Activated CD4-positive, alpha-beta T cell treated with anti-CD3 and anti-CD28 coated beads, Interleukin-2, amount 10 ng/mL, durations not matched to agents 24 days and 14 days (primary cell): ENCODE data around the gene NKIRAS2. TPM values are rescaled to one million over a fixed set of nuclear protein-coding genes. Genes with fewer than 3 reads are reported as not detected.
A peak's percentile ranks its signal among the peaks of the same experiment; 100 is the strongest.

ENCODE experiments used
- DNase-seq: peaks from one replicate; pipeline ENCODE4 v3.0.0; 2022
- H3K27ac Mint-ChIP-seq: one replicate; pipeline ENCODE4 v1.8.0; 2022; ENCODE audit warnings: mild to moderate bottlenecking, mixed read lengths
- H3K27me3 Mint-ChIP-seq: one replicate; pipeline ENCODE4 v1.8.0; 2022; ENCODE audit warnings: mixed read lengths
- H3K36me3 Mint-ChIP-seq: one replicate; pipeline ENCODE4 v1.8.0; 2022; ENCODE audit warnings: low read depth, mild to moderate bottlenecking, mixed read lengths
- H3K4me1 Mint-ChIP-seq: one replicate; pipeline ENCODE4 v1.8.0; 2021; ENCODE audit warnings: mixed read lengths
- H3K4me3 Mint-ChIP-seq: one replicate; pipeline ENCODE4 v1.8.0; 2022; ENCODE audit warnings: mild to moderate bottlenecking, moderate library complexity, mixed read lengths
- H3K9me3 Mint-ChIP-seq: one replicate; pipeline ENCODE4 v1.8.0; 2021; ENCODE audit warnings: mixed read lengths
- intact Hi-C: fragments of 100-400 bp; cut with micrococcal nuclease; formaldehyde crosslinking; loops from one replicate; pipeline ENCODE4 v1.15.1; 2023
- total RNA-seq: library from RNA; stranded (reverse); gene quantifications from 2 replicates; pipeline ENCODE4 v1.2.3, GENCODE V29; 2022

NKIRAS2 gene
- total RNA-seq: 29.5 and 30.3 TPM in 2 replicates

- peak within 1 kb of the TSS; percentile 99 for H3K4me3 Mint-ChIP-seq
- H3K27ac Mint-ChIP-seq: peak within 1 kb of the TSS; percentile 85
- intact Hi-C loops: loop anchor here (5.0 kb wide), 1 partner anchor 102 kb away; the partner anchor contains the start of gene ACLY
- H3K9me3 Mint-ChIP-seq: peaks cover 4% of the 10 kb centered on the region
- no peaks in the 10 kb centered on the region for H3K27me3 Mint-ChIP-seq
- peaks cover 29% of the 10 kb centered on the region for H3K36me3 Mint-ChIP-seq
- peaks cover 47% of the 10 kb centered on the region for H3K4me1 Mint-ChIP-seq
- DNase-seq: peak; percentile 99
Observed at GRCh38 chr17:42019509-42020404, at the start of gene NKIRAS2. Gene NKIRAS2 (plus strand): TSS chr17:42020090. CDS start chr17:42021578, 1,488 bp downstream.

DNA sequence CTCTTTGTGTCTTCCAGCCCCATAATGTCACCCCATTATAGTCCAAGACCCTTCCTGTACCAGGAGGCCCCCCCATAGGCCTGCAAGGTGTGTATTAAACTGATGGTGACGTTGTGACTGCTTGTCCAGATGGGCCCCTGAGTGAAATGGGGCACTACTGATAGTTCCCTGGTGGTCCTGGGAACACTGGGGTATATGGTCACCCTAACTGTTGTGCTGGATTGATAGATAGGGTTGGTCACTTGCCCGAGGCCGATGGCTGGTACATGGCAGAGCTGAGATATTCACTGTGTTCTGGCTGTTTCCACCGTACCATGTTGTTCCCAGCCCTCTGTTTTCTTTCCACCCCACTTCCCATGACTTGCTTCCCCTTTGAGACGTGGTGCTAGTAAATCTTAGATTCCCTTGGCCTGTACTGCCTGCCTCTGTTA is 49.0 kb upstream of the NKIRAS2 start:
- Mint-ChIP-seq H3K36me3 (peaks cover 53% of the 10 kb centered on the region), H3K9me3 (no peaks in the 10 kb centered on the region), H3K4me1 (peaks cover 24% of the 10 kb centered on the region), H3K4me3 (no peak overlapping the region), H3K27me3 (no peaks in the 10 kb centered on the region), H3K27ac (peak overlapping the region; percentile 10)
- DNase-seq: no peak
- intact Hi-C loops: no loop called here

DNA sequence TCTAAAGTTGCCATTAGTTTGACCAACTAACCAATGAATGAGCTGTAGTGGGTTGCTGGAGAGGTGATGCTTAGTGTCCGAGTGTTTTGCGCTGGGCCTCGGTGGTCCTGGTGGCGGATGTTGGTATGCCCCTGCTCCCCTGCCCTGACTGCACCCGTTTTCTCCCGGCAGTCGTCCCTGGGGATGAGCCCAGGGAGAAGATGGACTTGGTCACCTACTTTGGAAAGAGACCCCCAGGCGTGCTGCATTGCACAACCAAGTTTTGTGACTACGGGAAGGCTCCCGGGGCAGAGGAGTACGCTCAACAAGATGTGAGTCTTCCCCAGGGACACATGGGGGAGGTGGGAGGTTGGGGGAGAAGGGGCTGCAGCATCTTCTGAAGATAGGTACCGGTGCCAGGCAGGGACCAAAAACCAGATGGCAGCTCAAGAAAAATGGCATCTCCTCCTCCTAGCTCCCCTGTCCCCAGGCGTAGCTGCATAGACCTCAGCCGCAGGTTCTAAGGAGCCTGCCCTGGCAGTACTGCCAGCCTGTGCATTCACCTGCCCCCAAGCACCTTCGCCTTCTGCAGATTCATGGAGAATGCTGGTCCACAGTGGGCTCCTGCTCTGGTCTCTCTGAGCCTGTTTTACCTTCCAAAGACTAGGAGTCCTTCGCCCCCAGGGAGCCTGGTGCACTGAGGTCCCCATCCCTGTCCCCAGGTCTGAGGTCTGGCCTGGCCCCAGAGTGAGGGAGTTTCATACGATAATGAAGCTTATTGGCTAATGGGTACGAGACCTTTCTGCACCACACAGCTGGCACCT is 48.0 kb upstream of the NKIRAS2 start:
- Mint-ChIP-seq H3K27me3 (no peaks in the 10 kb centered on the region), H3K36me3 (peaks cover 61% of the 10 kb centered on the region), H3K27ac (peak overlapping the region; percentile 62)

GRCh38 chr17:41972571-41973407 is 47.1 kb upstream of the NKIRAS2 start:
- no peak overlapping the region for H3K4me3 Mint-ChIP-seq
- DNase-seq: no peak
- H3K27me3 Mint-ChIP-seq: no peaks in the 10 kb centered on the region
- H3K4me1 Mint-ChIP-seq: peaks cover 17% of the 10 kb centered on the region
- peak overlapping the region; percentile 62 for H3K27ac Mint-ChIP-seq
- intact Hi-C loops: no loop called here
- peaks cover 64% of the 10 kb centered on the region for H3K36me3 Mint-ChIP-seq
- H3K9me3 Mint-ChIP-seq: no peaks in the 10 kb centered on the region

More for the DNA sequence above, 48.0 kb upstream of the NKIRAS2 start:
- Mint-ChIP-seq H3K4me1 (peaks cover 23% of the 10 kb centered on the region), H3K4me3 (no peak overlapping the region), H3K9me3 (no peaks in the 10 kb centered on the region)
- intact Hi-C loops: no loop called here
- DNase-seq: no peak

DNA sequence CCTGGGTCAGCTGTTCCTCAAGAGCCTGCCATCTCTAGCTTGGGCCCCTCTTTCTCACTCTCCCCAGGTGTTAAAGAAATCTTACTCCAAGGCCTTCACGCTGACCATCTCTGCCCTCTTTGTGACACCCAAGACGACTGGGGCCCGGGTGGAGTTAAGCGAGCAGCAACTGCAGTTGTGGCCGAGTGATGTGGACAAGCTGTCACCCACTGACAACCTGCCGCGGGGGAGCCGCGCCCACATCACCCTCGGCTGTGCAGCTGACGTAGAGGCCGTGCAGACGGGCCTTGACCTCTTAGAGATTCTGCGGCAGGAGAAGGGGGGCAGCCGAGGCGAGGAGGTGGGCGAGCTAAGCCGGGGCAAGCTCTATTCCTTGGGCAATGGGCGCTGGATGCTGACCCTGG is 46.5 kb upstream of the NKIRAS2 start:
- Mint-ChIP-seq H3K4me3 (no peak overlapping the region), H3K27me3 (no peaks in the 10 kb centered on the region), H3K9me3 (no peaks in the 10 kb centered on the region), H3K36me3 (peaks cover 67% of the 10 kb centered on the region), H3K4me1 (peaks cover 16% of the 10 kb centered on the region), H3K27ac (no peak overlapping the region)
- no peak for DNase-seq
- intact Hi-C loops: no loop called here

GRCh38 chr17:41974031-41974430 is 45.9 kb upstream of the NKIRAS2 start:
- H3K27ac Mint-ChIP-seq: no peak overlapping the region
- no peak overlapping the region for H3K4me3 Mint-ChIP-seq
- H3K27me3 Mint-ChIP-seq: no peaks in the 10 kb centered on the region
- peaks cover 68% of the 10 kb centered on the region for H3K36me3 Mint-ChIP-seq
- peaks cover 16% of the 10 kb centered on the region for H3K4me1 Mint-ChIP-seq
- intact Hi-C loops: no loop called here
- no peaks in the 10 kb centered on the region for H3K9me3 Mint-ChIP-seq
- no peak for DNase-seq

GRCh38 chr17:41974658-41975057 is 45.2 kb upstream of the NKIRAS2 start:
- peaks cover 12% of the 10 kb centered on the region for H3K4me1 Mint-ChIP-seq
- no peak overlapping the region for H3K4me3 Mint-ChIP-seq
- intact Hi-C loops: no loop called here

GRCh38 chr17:41975099-41976083 is 44.5 kb upstream of the NKIRAS2 start:
- no peak for DNase-seq
- Mint-ChIP-seq H3K27me3 (no peaks in the 10 kb centered on the region), H3K9me3 (no peaks in the 10 kb centered on the region), H3K27ac (no peak overlapping the region), H3K4me3 (no peak overlapping the region), H3K4me1 (peaks cover 10% of the 10 kb centered on the region), H3K36me3 (peaks cover 68% of the 10 kb centered on the region)
- intact Hi-C loops: no loop called here

More at GRCh38 chr17:41974658-41975057, 45.2 kb upstream of the NKIRAS2 start:
- Mint-ChIP-seq H3K27me3 (no peaks in the 10 kb centered on the region), H3K9me3 (no peaks in the 10 kb centered on the region), H3K27ac (no peak overlapping the region), H3K36me3 (peaks cover 65% of the 10 kb centered on the region)
- no peak for DNase-seq

DNA sequence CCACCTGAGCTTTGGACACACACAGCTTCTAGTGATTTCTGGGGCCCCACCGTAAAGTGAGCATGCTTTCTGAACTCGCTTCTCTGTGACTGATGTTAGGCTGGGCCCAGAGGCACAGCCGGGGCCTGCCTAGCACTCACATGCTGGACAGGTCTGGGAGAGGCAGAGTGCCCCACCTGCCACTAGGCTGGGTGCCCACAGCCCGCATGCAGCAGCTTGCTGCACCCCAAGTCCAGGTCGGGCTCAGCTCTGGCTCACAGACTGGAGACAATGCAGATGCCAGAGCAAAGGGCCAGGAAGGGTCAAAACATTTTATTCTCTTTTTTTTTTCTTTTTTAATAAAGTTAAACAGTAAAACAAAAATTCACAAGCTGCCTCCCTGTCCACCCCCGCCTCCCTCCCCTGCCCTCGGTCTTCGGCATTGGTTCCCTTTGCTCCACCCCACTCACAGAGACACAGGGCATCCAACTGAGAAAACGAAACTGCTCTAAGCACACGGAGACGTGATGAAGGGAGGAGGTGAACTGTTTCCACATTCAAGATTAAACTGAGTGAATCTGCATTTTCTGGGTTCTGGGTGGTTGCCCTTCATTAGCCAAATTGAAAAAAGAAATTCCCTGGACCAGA is 43.6 kb upstream of the NKIRAS2 start:
- Mint-ChIP-seq H3K4me1 (peaks cover 6% of the 10 kb centered on the region), H3K27me3 (no peaks in the 10 kb centered on the region), H3K27ac (peak overlapping the region; percentile 19), H3K4me3 (no peak overlapping the region), H3K9me3 (no peaks in the 10 kb centered on the region), H3K36me3 (peaks cover 68% of the 10 kb centered on the region)
- no peak for DNase-seq
- intact Hi-C loops: no loop called here

DNA sequence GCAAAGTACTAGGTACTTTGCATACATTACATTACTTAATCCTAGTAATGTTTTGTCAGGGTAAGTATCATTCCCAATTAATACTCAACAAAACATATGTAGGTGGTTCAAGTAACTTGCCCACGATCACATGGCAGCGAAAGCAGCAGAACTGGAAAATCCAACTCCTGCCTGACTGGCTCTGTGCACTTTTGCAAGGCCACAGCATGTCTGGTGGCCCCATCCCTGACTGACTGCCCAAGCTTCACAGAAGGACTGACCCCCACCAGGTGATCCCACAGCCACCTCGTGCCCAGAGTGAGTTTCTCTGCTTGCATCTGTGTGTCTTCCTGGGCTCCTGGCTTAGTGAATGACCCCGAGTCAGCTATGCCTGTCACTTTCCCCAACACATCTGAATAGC is 41.9 kb upstream of the NKIRAS2 start:
- H3K9me3 Mint-ChIP-seq: no peaks in the 10 kb centered on the region
- peaks cover 3% of the 10 kb centered on the region for H3K4me1 Mint-ChIP-seq
- H3K4me3 Mint-ChIP-seq: no peak overlapping the region
- peaks cover 72% of the 10 kb centered on the region for H3K36me3 Mint-ChIP-seq
- H3K27me3 Mint-ChIP-seq: no peaks in the 10 kb centered on the region
- intact Hi-C loops: no loop called here
- no peak for DNase-seq
- peak overlapping the region; percentile 51 for H3K27ac Mint-ChIP-seq

DNA sequence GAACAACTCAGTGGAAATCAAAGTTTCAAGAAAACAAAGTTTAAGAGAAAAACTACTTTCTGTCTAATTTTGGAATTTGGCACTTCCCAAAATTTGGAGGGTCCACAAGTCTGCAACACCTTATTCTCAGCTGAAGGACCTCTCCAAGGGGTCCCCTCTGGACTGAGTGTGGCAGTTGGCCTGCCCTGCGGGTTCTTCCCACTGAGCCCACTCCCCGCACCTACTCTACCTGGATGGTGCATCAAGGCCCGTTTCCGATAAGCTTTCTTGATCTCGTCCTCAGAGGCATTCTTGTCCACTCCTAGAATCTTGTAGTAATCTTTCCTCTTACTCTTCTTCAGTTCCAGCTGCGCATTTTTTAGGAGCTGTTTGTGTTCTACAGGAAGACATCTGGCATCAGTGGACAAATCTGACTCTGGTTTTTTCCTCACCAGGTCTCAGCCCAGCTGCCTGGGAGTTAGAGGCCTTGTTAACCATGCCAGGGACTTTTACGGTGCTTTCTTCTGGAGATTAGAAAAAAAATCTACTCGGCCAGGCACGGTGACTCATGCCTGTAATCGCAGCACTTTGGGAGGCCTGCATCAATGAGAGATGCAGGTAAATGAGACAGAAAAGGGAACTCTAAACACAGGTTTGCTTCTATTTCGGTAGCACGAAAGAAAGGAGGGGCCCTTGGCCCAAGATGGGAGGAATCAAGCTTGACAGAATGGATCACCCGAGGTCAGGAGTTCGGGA is 37.7 kb upstream of the NKIRAS2 start:
- Mint-ChIP-seq H3K9me3 (no peaks in the 10 kb centered on the region), H3K36me3 (peaks cover 74% of the 10 kb centered on the region), H3K27ac (no peak overlapping the region), H3K27me3 (no peaks in the 10 kb centered on the region), H3K4me3 (no peak overlapping the region), H3K4me1 (peaks cover 3% of the 10 kb centered on the region)
- no peak for DNase-seq
- intact Hi-C loops: no loop called here

GRCh38 chr17:41984454-41984853 is 35.4 kb upstream of the NKIRAS2 start:
- Mint-ChIP-seq H3K36me3 (peaks cover 82% of the 10 kb centered on the region), H3K27ac (no peak overlapping the region)

More at GRCh38 chr17:41984454-41984853, 35.4 kb upstream of the NKIRAS2 start:
- Mint-ChIP-seq H3K4me3 (no peak overlapping the region), H3K4me1 (no peaks in the 10 kb centered on the region), H3K9me3 (no peaks in the 10 kb centered on the region), H3K27me3 (no peaks in the 10 kb centered on the region)
- intact Hi-C loops: no loop called here
- no peak for DNase-seq
